Measurements from ENCODE around the gene GPR152.
A peak's percentile ranks its signal among the peaks of the same experiment; 100 is the strongest.
"Not testable (repeated sequence)": the region's sequence is repeated elsewhere in the genome, so short reads cannot be mapped to it uniquely, and the experiment has no call there.

GPR152 gene

DNA sequence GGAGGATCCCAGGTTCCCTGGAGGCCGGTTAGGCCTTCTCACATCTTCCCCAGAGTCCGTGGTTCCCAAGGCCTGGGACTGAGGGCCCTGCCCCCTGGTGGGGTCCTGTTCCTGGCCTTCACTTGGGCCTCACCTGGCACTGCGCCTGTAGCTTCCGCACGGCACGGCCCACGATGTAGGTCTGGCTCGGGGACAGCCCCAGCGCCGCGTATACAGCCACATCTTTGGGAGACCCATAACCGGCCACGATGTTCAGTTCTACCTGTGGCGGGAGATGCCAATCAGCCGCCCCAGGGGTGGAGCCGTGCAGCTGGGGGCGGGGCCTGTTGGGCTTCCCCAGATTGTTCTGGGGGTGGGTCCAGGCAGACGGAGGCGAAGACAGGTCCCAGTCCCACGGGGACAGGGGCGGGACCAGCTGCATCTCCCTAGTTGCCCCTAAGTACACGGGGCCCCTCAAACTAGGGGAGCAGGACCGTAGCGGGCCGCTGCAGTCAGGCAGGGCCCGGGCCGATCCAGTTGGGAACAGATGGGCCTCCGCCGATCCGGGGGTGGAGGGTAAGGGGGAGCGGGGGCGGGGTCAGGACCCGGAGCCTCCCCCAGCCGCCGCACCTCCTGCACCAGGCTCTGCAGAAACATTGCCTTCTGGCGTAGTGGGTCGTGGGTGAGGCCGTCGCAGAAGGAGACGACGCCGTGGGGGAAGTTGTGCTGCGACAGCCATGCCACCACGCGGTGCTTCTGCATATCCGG lies 40.4 kb upstream of the GPR152 start:
- in situ Hi-C loops (cut with MboI; ENCODE audit: low sequenced_read_pairs) = no loop called here
- no peaks in the 10 kb centered on the region for H3K27me3 ChIP-seq (ENCODE audit: low read depth)
- DNase-seq (ENCODE audit: low spot score in 2 of 2) = peak in 1 of 2 experiments; percentile 49
- no peaks in the 10 kb centered on the region for H3K9me3 ChIP-seq
- no peak overlapping the region for H3K4me3 ChIP-seq
- peaks cover 30% of the 10 kb centered on the region for H3K36me3 ChIP-seq (replicated peaks)
- H3K4me1 ChIP-seq = no peaks in the 10 kb centered on the region

GRCh38 chr11:67492069-67492727 lies 39.7 kb upstream of the GPR152 start:
- Histone ChIP-seq H3K27me3 (ENCODE audit: low read depth) (no peaks in the 10 kb centered on the region), H3K9me3 (no peaks in the 10 kb centered on the region), H3K4me3 (no peak overlapping the region), H3K4me1 (no peaks in the 10 kb centered on the region), H3K36me3 (replicated peaks) (peaks cover 30% of the 10 kb centered on the region)
- in situ Hi-C loops (cut with MboI; ENCODE audit: low sequenced_read_pairs) = no loop called here
- no peak for DNase-seq (ENCODE audit: low spot score in 2 of 2)

- no peak overlapping the region for H3K4me3 ChIP-seq
Observed at GRCh38 chr11:67491276-67492068, 38.9 kb upstream of the GPR152 start.

GRCh38 chr11:67490727-67491065 lies 38.2 kb upstream of the GPR152 start:
- in situ Hi-C loops (cut with MboI; ENCODE audit: low sequenced_read_pairs) = no loop called here
- no peaks in the 10 kb centered on the region for H3K4me1 ChIP-seq
- no peaks in the 10 kb centered on the region for H3K9me3 ChIP-seq
- H3K27me3 ChIP-seq (ENCODE audit: low read depth) = no peaks in the 10 kb centered on the region
- no peak for DNase-seq (ENCODE audit: low spot score in 2 of 2)
- peaks cover 27% of the 10 kb centered on the region for H3K36me3 ChIP-seq (replicated peaks)
- no peak overlapping the region for H3K4me3 ChIP-seq

More at GRCh38 chr11:67491276-67492068, 38.9 kb upstream of the GPR152 start:
- Histone ChIP-seq H3K9me3 (no peaks in the 10 kb centered on the region), H3K4me1 (no peaks in the 10 kb centered on the region), H3K27me3 (ENCODE audit: low read depth) (no peaks in the 10 kb centered on the region), H3K36me3 (replicated peaks) (peaks cover 30% of the 10 kb centered on the region)
- in situ Hi-C loops (cut with MboI; ENCODE audit: low sequenced_read_pairs) = no loop called here
- DNase-seq (ENCODE audit: low spot score in 2 of 2) = no peak

GRCh38 chr11:67489885-67490726 lies 37.6 kb upstream of the GPR152 start:
- Histone ChIP-seq H3K27me3 (ENCODE audit: low read depth) (no peaks in the 10 kb centered on the region), H3K9me3 (no peaks in the 10 kb centered on the region), H3K4me1 (no peaks in the 10 kb centered on the region), H3K4me3 (no peak overlapping the region), H3K36me3 (replicated peaks) (peaks cover 27% of the 10 kb centered on the region)
- in situ Hi-C loops (cut with MboI; ENCODE audit: low sequenced_read_pairs) = no loop called here
- DNase-seq (ENCODE audit: low spot score in 2 of 2) = no peak

- DNase-seq (ENCODE audit: low spot score in 2 of 2) = no peak
- H3K9me3 ChIP-seq = no peaks in the 10 kb centered on the region
- in situ Hi-C loops (cut with MboI; ENCODE audit: low sequenced_read_pairs) = no loop called here
- peaks cover 27% of the 10 kb centered on the region for H3K36me3 ChIP-seq (replicated peaks)
- H3K27me3 ChIP-seq (ENCODE audit: low read depth) = no peaks in the 10 kb centered on the region
- H3K4me1 ChIP-seq = 0 out of 2 replicates have a peak, but pooled peaks cover 1% of the 10 kb centered on the region
- no peak overlapping the region for H3K4me3 ChIP-seq
Observed at GRCh38 chr11:67489203-67489884, 36.8 kb upstream of the GPR152 start.

- no peak for DNase-seq (ENCODE audit: low spot score in 2 of 2)
- Histone ChIP-seq H3K4me3 (no peak overlapping the region), H3K9me3 (no peaks in the 10 kb centered on the region), H3K36me3 (replicated peaks) (peaks cover 14% of the 10 kb centered on the region), H3K27me3 (ENCODE audit: low read depth) (no peaks in the 10 kb centered on the region), H3K4me1 (peaks cover 15% of the 10 kb centered on the region)
- in situ Hi-C loops (cut with MboI; ENCODE audit: low sequenced_read_pairs) = no loop called here
Observed at GRCh38 chr11:67486481-67487195, 34.1 kb upstream of the GPR152 start.

DNA sequence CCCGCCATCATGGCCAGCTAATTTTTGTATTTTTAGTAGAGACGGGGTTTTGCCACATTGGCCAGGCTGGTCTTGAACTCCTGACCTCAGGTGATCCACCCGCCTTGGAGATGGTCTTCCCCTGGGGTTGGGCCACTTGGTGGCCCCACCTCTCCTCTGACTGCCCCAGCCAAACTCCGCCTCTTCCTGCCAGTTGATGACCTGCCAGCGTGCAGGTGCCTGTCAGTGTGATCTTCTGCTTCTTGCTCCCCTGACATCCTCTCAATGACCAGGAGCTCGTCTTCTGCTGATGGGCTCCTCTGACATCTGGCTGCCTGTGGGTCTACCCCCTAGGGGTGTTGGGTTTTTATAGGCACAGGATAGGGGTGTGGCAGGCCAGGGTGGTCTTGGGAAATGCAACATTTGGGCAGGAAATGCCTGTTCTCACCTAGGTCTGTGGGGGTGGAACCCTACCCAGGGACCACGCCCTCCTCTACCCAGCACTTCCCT lies 33.4 kb upstream of the GPR152 start:
- H3K9me3 ChIP-seq; in situ Hi-C loops (cut with MboI; ENCODE audit: low sequenced_read_pairs); DNase-seq (ENCODE audit: low spot score in 2 of 2); H3K27me3 ChIP-seq (ENCODE audit: low read depth); H3K4me3 ChIP-seq: not testable (repeated sequence)
- H3K4me1 ChIP-seq = peaks cover 15% of the 10 kb centered on the region
- peaks cover 12% of the 10 kb centered on the region for H3K36me3 ChIP-seq (replicated peaks)

GRCh38 chr11:67484847-67485311 lies 32.4 kb upstream of the GPR152 start:
- in situ Hi-C loops (cut with MboI; ENCODE audit: low sequenced_read_pairs) = no loop called here
- Histone ChIP-seq H3K36me3 (replicated peaks) (peaks cover 3% of the 10 kb centered on the region), H3K4me3 (no peak overlapping the region), H3K9me3 (no peaks in the 10 kb centered on the region), H3K4me1 (peaks cover 15% of the 10 kb centered on the region), H3K27me3 (ENCODE audit: low read depth) (no peaks in the 10 kb centered on the region)
- no peak for DNase-seq (ENCODE audit: low spot score in 2 of 2)

DNA sequence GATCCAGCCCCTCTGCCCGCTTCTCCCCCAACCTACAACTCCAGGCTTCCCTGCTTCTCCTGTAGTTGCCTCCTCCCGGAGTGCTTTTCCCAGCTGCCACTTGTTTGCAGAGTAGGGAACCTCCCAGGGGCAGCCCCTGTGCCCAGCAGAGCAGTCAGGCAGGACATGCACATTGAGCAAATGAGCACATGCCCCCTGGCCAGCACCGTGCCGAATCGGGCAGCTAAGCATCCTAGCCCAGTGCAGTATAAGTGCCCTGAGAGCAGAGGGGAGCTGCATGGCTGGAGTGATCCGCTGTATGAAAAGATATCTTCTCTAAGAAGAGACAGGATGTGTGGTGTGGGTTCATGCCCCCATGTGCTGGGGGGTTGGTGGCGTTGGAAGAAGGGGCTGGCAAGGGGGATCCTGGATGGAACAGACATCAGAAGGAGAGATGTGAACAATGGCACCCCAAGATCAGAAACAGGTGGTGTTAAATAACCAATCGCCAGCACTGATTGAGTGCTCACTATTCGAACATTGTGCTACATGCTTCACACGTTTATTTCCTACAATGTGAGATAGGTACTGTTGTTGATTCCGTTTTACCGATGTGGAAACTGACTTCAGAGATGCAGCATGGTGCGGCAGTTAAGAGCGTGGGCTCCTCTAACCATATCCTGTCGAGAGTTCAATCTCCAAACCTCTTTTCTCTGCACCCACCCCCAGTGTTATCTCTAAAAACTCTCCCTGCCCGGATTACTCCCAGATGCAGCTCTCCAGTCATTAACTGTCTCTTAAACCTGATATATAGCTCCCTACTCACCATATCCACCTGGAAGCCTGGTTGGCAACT lies 31.5 kb upstream of the GPR152 start:
- Histone ChIP-seq H3K4me3 (0 out of 2 replicates have a peak overlapping the region, but pooled peaks have one; percentile 39), H3K36me3 (replicated peaks) (no peaks in the 10 kb centered on the region; the same call in none of the 2 replicates), H3K9me3 (no peaks in the 10 kb centered on the region), H3K4me1 (peaks cover 15% of the 10 kb centered on the region), H3K27me3 (ENCODE audit: low read depth) (no peaks in the 10 kb centered on the region)
- in situ Hi-C loops (cut with MboI; ENCODE audit: low sequenced_read_pairs) = no loop called here
- DNase-seq (ENCODE audit: low spot score in 2 of 2) = no peak

DNA sequence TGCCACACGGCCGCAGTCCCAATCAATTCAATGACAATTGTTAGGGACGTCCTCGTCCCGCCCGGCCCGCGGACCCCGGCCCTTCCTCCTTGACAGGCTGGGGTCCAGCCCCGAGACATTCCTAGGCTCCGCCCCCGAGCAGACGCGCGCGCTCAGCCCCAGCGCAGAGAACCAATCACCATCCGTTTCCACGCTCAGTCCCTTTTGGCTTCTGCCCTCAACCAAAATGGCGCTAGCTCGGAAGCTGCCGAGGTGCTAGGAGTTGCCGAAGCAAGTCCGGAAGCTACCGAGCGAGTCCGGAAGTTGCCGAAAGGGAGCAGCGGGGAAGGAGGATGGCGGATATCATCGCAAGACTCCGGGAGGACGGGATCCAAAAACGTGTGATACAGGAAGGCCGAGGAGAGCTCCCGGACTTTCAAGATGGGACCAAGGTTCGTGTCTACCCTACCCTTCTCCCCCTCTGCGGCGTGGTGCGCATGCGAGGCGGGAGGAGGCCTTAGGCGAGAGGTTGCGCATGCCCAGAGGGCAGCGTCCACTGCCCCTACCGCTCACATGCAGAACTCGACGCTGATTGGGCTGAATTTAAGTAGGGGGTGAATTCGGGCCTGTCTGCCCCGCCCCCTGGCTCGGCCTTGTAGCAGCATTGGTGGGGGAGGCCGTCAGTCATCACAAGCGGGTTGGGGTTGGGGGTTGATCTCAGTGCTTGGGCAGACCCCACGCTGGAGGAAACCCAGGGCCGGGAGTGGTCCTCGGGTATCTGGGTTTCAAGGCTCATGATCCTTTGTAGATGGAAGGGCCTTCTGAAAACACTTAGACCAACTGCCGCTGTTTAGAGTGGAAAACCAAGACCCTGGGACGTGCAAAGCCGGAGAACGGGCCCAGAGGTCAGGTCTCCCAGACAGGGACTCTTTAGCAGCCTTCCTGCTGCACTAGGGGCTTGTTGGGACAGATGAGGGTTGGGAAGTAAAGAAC lies 30.6 kb upstream of the GPR152 start, which contains the start of gene AIP:
Gene AIP, plus strand, starts transcription at position 200 of the 972 bp plus-strand sequence. Its CDS starts 133 bp downstream, at position 333.
- no peaks in the 10 kb centered on the region; the same call in 1 of the 2 replicates for H3K36me3 ChIP-seq (replicated peaks)
- peak within 1 kb of the TSS; percentile 39 for H3K4me3 ChIP-seq
- H3K9me3 ChIP-seq = no peaks in the 10 kb centered on the region
- H3K27me3 ChIP-seq (ENCODE audit: low read depth) = no peaks in the 10 kb centered on the region
- in situ Hi-C loops (cut with MboI; ENCODE audit: low sequenced_read_pairs) = no loop called here
- DNase-seq (ENCODE audit: low spot score in 2 of 2) = peak; percentile 98 to 99
- H3K4me1 ChIP-seq = peaks cover 15% of the 10 kb centered on the region

Measured in HAP-1 (cell line).